H9 (cell line): ENCODE measurements around the gene PTPRN2. TPM values are rescaled to one million over a fixed set of nuclear protein-coding genes. Genes with fewer than 3 reads are reported as not detected.

Source experiments
- DNase-seq: peaks from one replicate; pipeline ENCODE4 v3.0.0-alpha.2; 2017
- H2AFZ ChIP-seq: one replicate; pipeline ENCODE4 v1.6.1; 2013; ENCODE audit warnings: mild to moderate bottlenecking, low read length, control low read depth, moderate library complexity
- H2AK5ac ChIP-seq: 2 replicates; pipeline ENCODE4 v1.6.1; 2013; ENCODE audit warnings: low read length, control low read depth, mixed read lengths; ENCODE audit not compliant: insufficient read length
- H2BK120ac ChIP-seq: one replicate; pipeline ENCODE4 v1.6.1; 2013; ENCODE audit warnings: low read depth, mild to moderate bottlenecking, low read length, control low read depth, inconsistent platforms; ENCODE audit not compliant: poor library complexity, severe bottlenecking
- H2BK12ac ChIP-seq: 2 replicates; pipeline ENCODE4 v1.6.1; 2013; ENCODE audit warnings: low read length, control low read depth, mixed read lengths, low read depth; ENCODE audit not compliant: insufficient read length
- H2BK15ac ChIP-seq: 2 replicates; pipeline ENCODE4 v1.6.1; 2013; ENCODE audit warnings: low read depth, low read length, control low read depth
- H2BK20ac ChIP-seq: one replicate; pipeline ENCODE4 v1.6.1; 2013; ENCODE audit warnings: low read depth, mild to moderate bottlenecking, low read length, control low read depth, inconsistent platforms; ENCODE audit not compliant: poor library complexity, severe bottlenecking
- H2BK5ac ChIP-seq: 2 replicates; pipeline ENCODE4 v1.6.1; 2013; ENCODE audit warnings: low read length, control low read depth, mixed read lengths; ENCODE audit not compliant: insufficient read length
- H3K14ac ChIP-seq: 2 replicates; pipeline ENCODE4 v1.6.1; 2013; ENCODE audit warnings: low read length, control low read depth; ENCODE audit not compliant: insufficient read depth
- H3K18ac ChIP-seq: 2 replicates; pipeline ENCODE4 v1.6.1; 2013; ENCODE audit warnings: low read depth, mild to moderate bottlenecking, mixed read lengths, low read length, control low read depth; ENCODE audit not compliant: insufficient read length
- H3K23ac ChIP-seq: 2 replicates; pipeline ENCODE4 v1.6.1; 2013; ENCODE audit warnings: low read length, control low read depth, mixed read lengths, low read depth; ENCODE audit not compliant: insufficient read length
- H3K23me2 ChIP-seq: 2 replicates; pipeline ENCODE4 v1.6.1; 2013; ENCODE audit warnings: low read depth, mild to moderate bottlenecking, mixed read lengths, low read length, control low read depth; ENCODE audit not compliant: insufficient read length, poor library complexity, severe bottlenecking
- H3K27ac ChIP-seq: 2 replicates; pipeline ENCODE4 v1.5.1; 2013; ENCODE audit warnings: low read length, control low read depth, mixed read lengths, low read depth; ENCODE audit not compliant: insufficient read length
- H3K27me3 ChIP-seq: 2 replicates; pipeline ENCODE4 v1.6.1; 2013; ENCODE audit warnings: low read length, control low read depth, inconsistent platforms; ENCODE audit not compliant: insufficient read depth
- H3K4ac ChIP-seq: 2 replicates; pipeline ENCODE4 v1.6.1; 2013; ENCODE audit warnings: low read depth, mild to moderate bottlenecking, control low read depth, inconsistent platforms, low read length, moderate library complexity
- H3K4me1 ChIP-seq: 2 replicates; pipeline ENCODE4 v1.6.1; 2013; ENCODE audit warnings: low read length, control low read depth, inconsistent platforms; ENCODE audit not compliant: insufficient read depth
- H3K4me2 ChIP-seq: 2 replicates; pipeline ENCODE4 v1.6.1; 2013; ENCODE audit warnings: low read length, control low read depth, mixed read lengths; ENCODE audit not compliant: insufficient read length, insufficient read depth
- H3K56ac ChIP-seq: 2 replicates; pipeline ENCODE4 v1.6.1; 2013; ENCODE audit warnings: low read depth, mild to moderate bottlenecking, mixed read lengths, low read length, control low read depth; ENCODE audit not compliant: insufficient read length
- H3K79me1 ChIP-seq: 2 replicates; pipeline ENCODE4 v1.6.1; 2013; ENCODE audit warnings: low read depth, mild to moderate bottlenecking, moderate library complexity, low read length, control low read depth, inconsistent platforms; ENCODE audit not compliant: insufficient read depth, poor library complexity, severe bottlenecking
- H3K79me2 ChIP-seq: 2 replicates; pipeline ENCODE4 v1.6.1; 2013; ENCODE audit warnings: low read length, control low read depth, inconsistent platforms; ENCODE audit not compliant: insufficient read depth
- H3K9ac ChIP-seq: 2 replicates; pipeline ENCODE4 v1.6.1; 2013; ENCODE audit warnings: low read length, control low read depth, mixed read lengths; ENCODE audit not compliant: insufficient read length; ENCODE audit errors: extremely low read depth
- H3K9me3 ChIP-seq: one replicate; pipeline ENCODE4 v1.6.1; 2013; ENCODE audit warnings: low read depth, low read length, inconsistent platforms; ENCODE audit not compliant: control insufficient read depth
- H3T11ph ChIP-seq: one replicate; pipeline ENCODE4 v1.6.1; 2013; ENCODE audit warnings: mild to moderate bottlenecking, low read length, control low read depth, inconsistent platforms
- H4K20me1 ChIP-seq: one replicate; pipeline ENCODE4 v1.6.1; 2013; ENCODE audit not compliant: control insufficient read depth, insufficient read length, insufficient read depth
- H4K5ac ChIP-seq: 2 replicates; pipeline ENCODE4 v1.6.1; 2013; ENCODE audit warnings: low read depth, mild to moderate bottlenecking, mixed read lengths, low read length, control low read depth; ENCODE audit not compliant: insufficient read length
- H4K8ac ChIP-seq: replicated peaks from 2 replicates; pipeline ENCODE4 v1.6.1; 2013; ENCODE audit warnings: low read length, control low read depth, mixed read lengths, low read depth; ENCODE audit not compliant: insufficient read length
- H4K91ac ChIP-seq: 2 replicates; pipeline ENCODE4 v1.6.1; 2013; ENCODE audit warnings: low read depth, mild to moderate bottlenecking, moderate library complexity, mixed read lengths, low read length, control low read depth; ENCODE audit not compliant: insufficient read length
- H3K27ac Mint-ChIP-seq, 3 experiments: 2 replicates in 2 of 3; 3 replicates in 1 of 3; pipeline ENCODE4 v1.8.0; 2020 to 2021; ENCODE audit warnings: mixed read lengths in 3 of 3, mild to moderate bottlenecking in 1 of 3, moderate library complexity in 1 of 3
- H3K27me3 Mint-ChIP-seq: 2 replicates; pipeline ENCODE4 v1.8.0; 2021; ENCODE audit warnings: low read depth, mild to moderate bottlenecking, moderate library complexity, mixed read lengths
- H3K36me3 Mint-ChIP-seq, 3 experiments: 2 replicates in 2 of 3; 3 replicates in 1 of 3; pipeline ENCODE4 v1.8.0; 2020 to 2021; ENCODE audit warnings: low read depth in 3 of 3, mixed read lengths in 3 of 3; ENCODE audit not compliant: insufficient read depth in 1 of 3
- H3K4me1 Mint-ChIP-seq, 2 experiments: 2 replicates each; pipeline ENCODE4 v1.8.0; 2020; ENCODE audit warnings: mixed read lengths in 2 of 2
- H3K4me3 Mint-ChIP-seq, 2 experiments: 2 replicates in 1 of 2; 3 replicates in 1 of 2; pipeline ENCODE4 v1.8.0; 2020 to 2021; ENCODE audit warnings: mild to moderate bottlenecking in 2 of 2, mixed read lengths in 2 of 2, moderate library complexity in 1 of 2
- H3K9me3 Mint-ChIP-seq, 2 experiments: 2 replicates in 1 of 2; 3 replicates in 1 of 2; pipeline ENCODE4 v1.8.0; 2020; ENCODE audit warnings: mild to moderate bottlenecking in 2 of 2, mixed read lengths in 2 of 2, moderate library complexity in 1 of 2
- WGBS: extraction: QIAGEN DNeasy Blood & Tissue Kit; methylation state at CpG from one replicate; pipeline ENCODE4 v1.1.7; 2013; ENCODE audit warnings: missing lambda C conversion rate, low lambda C conversion rate, mixed read lengths; ENCODE audit not compliant: insufficient read length; ENCODE audit errors: extremely low coverage; 5-methylcytosine and 5-hydroxymethylcytosine counted together
- total RNA-seq: library from RNA; stranded (reverse); gene quantifications from 2 replicates; pipeline ENCODE4 v1.2.1, GENCODE V29; 2021
- TF ChIP-seq, protein P1 (sequence below): fragments of 200-600 bp; sonication (generic); conservative IDR thresholded peaks from 3 replicates; pipeline ENCODE4 v1.8.0; 2021; ENCODE audit warnings: antibody characterized with exemption, mild to moderate bottlenecking

PTPRN2 gene
- total RNA-seq, 1 experiment from 2014 or later = 5.2 TPM

DNA sequence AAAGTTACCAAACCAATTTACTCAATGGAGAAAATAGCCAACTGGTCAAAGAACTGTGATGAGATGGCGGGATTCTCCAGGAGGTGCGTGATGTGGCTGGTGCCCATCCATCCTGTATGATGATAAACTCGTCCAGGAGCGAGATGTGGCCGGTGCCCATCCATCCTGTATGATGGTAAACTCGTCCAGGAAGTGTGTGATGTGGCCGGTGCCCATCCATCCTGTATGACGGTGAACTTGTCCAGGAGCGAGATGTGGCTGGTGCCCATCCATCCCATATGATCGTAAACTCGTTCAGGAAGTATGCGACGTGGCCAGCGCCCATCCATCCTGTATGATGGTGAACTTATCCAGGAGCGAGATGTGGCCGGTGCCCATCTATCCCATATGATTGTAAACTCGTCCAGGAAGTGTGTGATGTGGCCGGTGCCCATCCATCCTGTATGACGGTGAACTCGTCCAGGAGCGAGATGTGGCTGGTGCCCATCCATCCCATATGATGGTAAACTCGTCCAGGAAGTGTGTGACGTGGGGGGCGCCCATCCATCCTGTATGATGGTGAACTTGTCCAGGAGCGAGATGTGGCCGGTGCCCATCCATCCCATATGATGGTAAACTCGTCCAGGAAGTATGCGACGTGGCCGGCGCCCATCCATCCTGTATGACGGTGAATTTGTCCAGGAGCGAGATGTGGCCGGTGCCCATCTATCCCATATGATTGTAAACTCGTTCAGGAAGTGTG, 754.6 kb downstream of the PTPRN2 start:
- Mint-ChIP-seq H3K36me3 (no peaks in the 10 kb centered on the region), H3K27me3 (peaks cover 2% of the 10 kb centered on the region), H3K27ac (no peak overlapping the region), H3K4me1 (peaks cover 31 to 32% of the 10 kb centered on the region in 2 experiments), H3K4me3 (no peak overlapping the region), H3K9me3 (no peaks in the 10 kb centered on the region)
- Histone ChIP-seq H3T11ph (no peak overlapping the region), H4K20me1 (no peaks in the 10 kb centered on the region), H3K4me2 (no peak overlapping the region), H3K14ac (no peak overlapping the region), H3K79me1 (no peaks in the 10 kb centered on the region), H3K4me1 (peaks cover 11% of the 10 kb centered on the region; the same call in 1 of the 2 replicates), H3K23me2 (no peaks in the 10 kb centered on the region), H3K56ac (no peak overlapping the region), H3K79me2 (no peaks in the 10 kb centered on the region), H4K8ac (no peak overlapping the region), H3K27ac (no peak overlapping the region), H3K9me3 (no peaks in the 10 kb centered on the region), H2BK5ac (no peak overlapping the region), H3K9ac (no peak overlapping the region), H3K18ac (no peak overlapping the region), H2BK12ac (no peak overlapping the region), H2BK20ac (no peak overlapping the region), H3K27me3 (no peaks in the 10 kb centered on the region), H2BK120ac (no peak overlapping the region), H3K4ac (no peak overlapping the region), H2BK15ac (no peak overlapping the region), H4K5ac (no peak overlapping the region), H2AK5ac (no peak overlapping the region), H2AFZ (no peak overlapping the region), H3K23ac (no peak overlapping the region), H4K91ac (no peak overlapping the region)
- no peak for DNase-seq
- no CpG with 5 or more reads among the region's 35 CpGs for WGBS
- TF ChIP-seq, protein P1, sequence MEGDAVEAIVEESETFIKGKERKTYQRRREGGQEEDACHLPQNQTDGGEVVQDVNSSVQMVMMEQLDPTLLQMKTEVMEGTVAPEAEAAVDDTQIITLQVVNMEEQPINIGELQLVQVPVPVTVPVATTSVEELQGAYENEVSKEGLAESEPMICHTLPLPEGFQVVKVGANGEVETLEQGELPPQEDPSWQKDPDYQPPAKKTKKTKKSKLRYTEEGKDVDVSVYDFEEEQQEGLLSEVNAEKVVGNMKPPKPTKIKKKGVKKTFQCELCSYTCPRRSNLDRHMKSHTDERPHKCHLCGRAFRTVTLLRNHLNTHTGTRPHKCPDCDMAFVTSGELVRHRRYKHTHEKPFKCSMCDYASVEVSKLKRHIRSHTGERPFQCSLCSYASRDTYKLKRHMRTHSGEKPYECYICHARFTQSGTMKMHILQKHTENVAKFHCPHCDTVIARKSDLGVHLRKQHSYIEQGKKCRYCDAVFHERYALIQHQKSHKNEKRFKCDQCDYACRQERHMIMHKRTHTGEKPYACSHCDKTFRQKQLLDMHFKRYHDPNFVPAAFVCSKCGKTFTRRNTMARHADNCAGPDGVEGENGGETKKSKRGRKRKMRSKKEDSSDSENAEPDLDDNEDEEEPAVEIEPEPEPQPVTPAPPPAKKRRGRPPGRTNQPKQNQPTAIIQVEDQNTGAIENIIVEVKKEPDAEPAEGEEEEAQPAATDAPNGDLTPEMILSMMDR = no peak
